Measurements from ENCODE around the gene FOSB. TPM values are rescaled to one million over a fixed set of nuclear protein-coding genes. Genes with fewer than 3 reads are reported as not detected.

FOSB gene
- total and polyA plus RNA-seq, 9 donors, result 2.9 to 295 (median 44.3) TPM

DNA sequence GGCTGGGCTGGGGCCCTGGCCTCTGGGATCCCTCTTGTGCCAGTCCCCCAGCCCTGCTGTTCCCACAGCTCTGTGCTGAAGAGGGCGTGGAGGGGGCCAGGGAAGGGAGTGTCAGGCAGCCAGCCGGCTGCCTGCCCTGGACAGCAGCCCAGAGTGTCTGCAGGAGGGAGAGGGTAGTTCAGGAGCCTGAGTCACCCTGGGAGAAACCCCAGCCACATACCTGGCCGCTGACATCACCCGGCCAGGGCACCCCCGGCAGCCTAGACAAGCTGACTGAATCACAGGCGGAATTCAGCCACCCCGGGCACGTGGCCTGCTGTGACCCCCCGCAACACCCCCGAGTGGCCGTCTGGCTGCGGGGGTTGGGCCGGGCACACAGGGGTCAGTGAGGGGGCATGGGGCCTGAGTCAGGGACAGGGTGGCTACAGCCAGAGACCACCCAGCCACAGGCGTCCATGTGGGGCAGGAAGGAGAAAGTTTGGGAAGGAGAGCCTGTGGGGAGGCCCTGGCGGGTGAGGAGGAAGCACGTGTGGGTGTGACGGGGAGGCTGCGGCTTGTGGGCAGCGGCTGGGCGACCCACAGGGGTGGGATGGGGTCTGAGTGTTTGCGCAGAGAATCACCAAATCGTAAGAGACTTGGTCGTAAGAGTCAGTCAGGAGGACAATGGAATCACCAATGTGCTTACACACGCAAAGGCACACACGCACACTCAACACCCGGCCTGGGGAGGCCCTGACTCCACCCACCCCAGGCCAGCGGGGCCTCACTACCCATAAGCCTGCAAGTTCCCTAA lies 11.9 kb upstream of the FOSB start:
- Histone ChIP-seq H3K36me3 (no peaks in the 10 kb centered on the region), H3K4me3 (no peak overlapping the region), H3K27me3 (no peaks in the 10 kb centered on the region), H3K27ac (peak overlapping the region; percentile 75 to 84), H3K9me3 (no peaks in the 10 kb centered on the region), H3K4me1 (ENCODE audit: insufficient read depth) (peaks cover 12% of the 10 kb centered on the region)
- DNase-seq, result peak; percentile 94 to 97 (median 95)
- intact Hi-C loops (cut with DNase I), result no loop called here
- WGBS, 3 donors, result 6 to 8% (median 7%) methylated on average over 27 of the region's 27 CpGs
- TF ChIP-seq CTCF (IDR thresholded peaks at IDR 0.05), result peak in 2 of 3 donors; percentile 18 to 50
- no peak for TF ChIP-seq EP300 (IDR thresholded peaks at IDR 0.05)

- WGBS, 3 donors, result 62 to 69% (median 66%) methylated on average over 2 of the region's 2 CpGs
- intact Hi-C loops (cut with DNase I), result no loop called here
Observed at GRCh38 chr19:45456500-45456815, 11.3 kb upstream of the FOSB start.

GRCh38 chr19:45457776-45458175 lies 10.0 kb upstream of the FOSB start:
- TF ChIP-seq POLR2A (IDR thresholded peaks at IDR 0.05), result no peak
- TF ChIP-seq EP300 (IDR thresholded peaks at IDR 0.05), result no peak
- TF ChIP-seq CTCF (IDR thresholded peaks at IDR 0.05), result no peak
- intact Hi-C loops (cut with DNase I), result no loop called here
- DNase-seq, result no peak
- no peak overlapping the region for H3K4me3 ChIP-seq
- H3K27me3 ChIP-seq, result no peaks in the 10 kb centered on the region
- H3K9me3 ChIP-seq, result no peaks in the 10 kb centered on the region
- H3K4me1 ChIP-seq (ENCODE audit: insufficient read depth), result peaks cover 8% of the 10 kb centered on the region
- no peak overlapping the region for H3K27ac ChIP-seq
- H3K36me3 ChIP-seq, result no peaks in the 10 kb centered on the region

More at GRCh38 chr19:45456500-45456815, 11.3 kb upstream of the FOSB start:
- H3K27ac ChIP-seq, result peak overlapping the region; percentile 75 to 84
- no peak for DNase-seq
- no peaks in the 10 kb centered on the region for H3K27me3 ChIP-seq
- no peak overlapping the region for H3K4me3 ChIP-seq
- TF ChIP-seq EP300 (IDR thresholded peaks at IDR 0.05) (no peak), POLR2A (IDR thresholded peaks at IDR 0.05) (no peak), CTCF (IDR thresholded peaks at IDR 0.05) (no peak)
- no peaks in the 10 kb centered on the region for H3K36me3 ChIP-seq
- peaks cover 9% of the 10 kb centered on the region for H3K4me1 ChIP-seq (ENCODE audit: insufficient read depth)
- H3K9me3 ChIP-seq, result no peaks in the 10 kb centered on the region

DNA sequence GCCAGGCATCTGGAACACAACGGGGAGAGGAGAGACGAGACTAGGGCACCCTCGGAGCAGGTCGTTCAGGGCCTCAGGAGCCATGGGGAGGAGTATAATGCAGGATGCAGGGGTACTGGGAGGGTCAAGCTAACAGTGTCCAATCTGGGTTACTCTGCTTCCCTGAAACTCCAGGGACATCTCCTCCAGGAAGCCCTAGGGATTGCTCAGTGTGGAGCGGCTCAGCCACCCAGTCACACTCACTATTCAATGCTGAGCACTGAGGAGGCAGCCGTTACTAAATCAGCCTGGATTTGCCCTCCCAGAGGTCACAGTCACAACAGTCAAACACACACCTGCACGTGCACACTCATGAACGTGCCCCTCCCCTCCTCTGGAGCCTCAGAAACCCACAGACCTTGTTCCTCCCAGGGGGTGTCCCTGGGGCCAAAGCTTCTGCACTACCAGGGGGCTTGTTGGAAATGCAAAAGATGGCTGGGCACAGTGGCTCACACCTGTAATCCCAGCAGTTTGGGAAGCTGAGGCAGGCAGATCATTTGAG lies 6.9 kb upstream of the FOSB start:
- intact Hi-C loops (cut with DNase I), result no loop called here

More for the DNA sequence above, 6.9 kb upstream of the FOSB start:
- WGBS, 3 donors, result 37 to 43% (median 42%) methylated on average over 8 of the region's 8 CpGs
- Histone ChIP-seq H3K27ac (no peak overlapping the region), H3K27me3 (no peaks in the 10 kb centered on the region), H3K36me3 (no peaks in the 10 kb centered on the region), H3K4me3 (no peak overlapping the region), H3K9me3 (no peaks in the 10 kb centered on the region), H3K4me1 (ENCODE audit: insufficient read depth) (peaks cover 4% of the 10 kb centered on the region)
- DNase-seq, result no peak
- TF ChIP-seq EP300 (IDR thresholded peaks at IDR 0.05), result no peak
- TF ChIP-seq CTCF (IDR thresholded peaks at IDR 0.05), result no peak
- no peak for TF ChIP-seq POLR2A (IDR thresholded peaks at IDR 0.05)

Data from ovary (tissue), 9 donors.